Vagina (tissue), 2 donors: ENCODE results near the gene GDF15. TPM values are rescaled to one million over a fixed set of nuclear protein-coding genes. Genes with fewer than 3 reads are reported as not detected.
"Not testable (repeated sequence)": the region's sequence is repeated elsewhere in the genome, so short reads cannot be mapped to it uniquely, and the experiment has no call there.

Experiments
- DNase-seq, 2 donors: peaks; one replicate each; pipeline ENCODE4 v3.0.0-alpha.2; 2017; ENCODE audit errors: extremely low spot score in 2 of 2
- H3K27ac ChIP-seq: fragments of 200-600 bp; sonication (generic); one replicate; pipeline ENCODE4 v1.5.1; 2019
- H3K27me3 ChIP-seq: fragments of 200-600 bp; sonication (generic); one replicate; pipeline ENCODE4 v1.5.1; 2019
- H3K36me3 ChIP-seq, 2 donors: fragments of 200-600 bp; sonication (generic); one replicate each; pipeline ENCODE4 v1.5.1; 2017 to 2019
- H3K4me1 ChIP-seq: fragments of 200-600 bp; sonication (generic); one replicate; pipeline ENCODE4 v1.5.1; 2019
- H3K4me3 ChIP-seq, 2 donors: fragments of 200-600 bp; sonication (generic); 1 replicate in 1 of 2; 2 replicates in 1 of 2; pipeline ENCODE4 v1.5.1; 2016 to 2019
- H3K9me3 ChIP-seq: fragments of 200-600 bp; sonication (generic); one replicate; pipeline ENCODE4 v1.5.1; 2019
- POLR2A ChIP-seq, 2 donors: fragments of 450-650 bp; IDR thresholded peaks; one replicate each; pipeline ENCODE4 v1.6.1; 2017; ENCODE audit warnings: antibody characterized with exemption in 2 of 2, mild to moderate bottlenecking in 2 of 2, moderate library complexity in 2 of 2
- POLR2AphosphoS5 ChIP-seq, 2 donors: sonication (generic); formaldehyde crosslinking; IDR thresholded peaks; one replicate each; pipeline ENCODE4 v1.9.0; 2017; ENCODE audit warnings: antibody characterized with exemption in 2 of 2, mild to moderate bottlenecking in 2 of 2, low read depth in 1 of 2; ENCODE audit not compliant: insufficient read depth in 1 of 2
- intact Hi-C: fragments of 100-400 bp; cut with DNase I; formaldehyde crosslinking; loops from one replicate; pipeline ENCODE4 v1.15.1; 2023
- total RNA-seq: library from RNA; depleted of rRNA; stranded (reverse); fragments of >200 nt; gene quantifications from one replicate; pipeline ENCODE4 v1.2.3, GENCODE V29; 2016
- TF ChIP-seq, protein P1 (sequence below), 3 experiments: fragments of 450-650 bp in 2 of 3; fragments of 200-600 bp in 1 of 3; sonication (generic) in 1 of 3; IDR thresholded peaks; one replicate each; pipeline ENCODE4 v1.5.1; 2017 to 2019; ENCODE audit warnings: antibody characterized with exemption in 3 of 3, mild to moderate bottlenecking in 2 of 3, moderate library complexity in 2 of 3

The GDF15 gene
- total RNA-seq, 1 donor from 2014 or later, result 25.5 TPM

DNA sequence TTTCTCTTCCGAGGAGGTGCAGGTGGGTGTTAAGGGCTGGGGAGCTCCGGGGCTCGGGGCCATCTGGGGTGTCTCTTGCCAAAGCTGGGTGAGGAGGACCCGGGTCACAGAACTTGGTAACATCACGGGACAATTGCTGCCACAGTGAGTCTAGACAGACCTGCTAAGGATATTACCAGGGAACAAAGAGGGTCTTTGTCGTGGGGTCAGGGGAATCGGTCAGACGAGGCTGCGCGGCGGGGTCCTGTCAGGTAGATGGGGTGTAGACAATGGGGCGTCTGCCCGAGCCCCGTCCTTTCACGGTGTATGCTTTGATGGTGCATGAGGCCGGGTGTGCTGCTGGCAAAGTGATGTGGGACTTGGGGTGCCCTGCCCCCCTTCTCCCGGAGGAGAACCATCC, 37.8 kb upstream of the GDF15 start:
- H3K4me1 ChIP-seq, result no peaks in the 10 kb centered on the region
- TF ChIP-seq POLR2A (IDR thresholded peaks at IDR 0.05) (no peak), POLR2AphosphoS5 (IDR thresholded peaks at IDR 0.05; ENCODE audit: insufficient read depth in 1 of 2, low read depth in 1 of 2) (no peak)
- TF ChIP-seq, protein P1, sequence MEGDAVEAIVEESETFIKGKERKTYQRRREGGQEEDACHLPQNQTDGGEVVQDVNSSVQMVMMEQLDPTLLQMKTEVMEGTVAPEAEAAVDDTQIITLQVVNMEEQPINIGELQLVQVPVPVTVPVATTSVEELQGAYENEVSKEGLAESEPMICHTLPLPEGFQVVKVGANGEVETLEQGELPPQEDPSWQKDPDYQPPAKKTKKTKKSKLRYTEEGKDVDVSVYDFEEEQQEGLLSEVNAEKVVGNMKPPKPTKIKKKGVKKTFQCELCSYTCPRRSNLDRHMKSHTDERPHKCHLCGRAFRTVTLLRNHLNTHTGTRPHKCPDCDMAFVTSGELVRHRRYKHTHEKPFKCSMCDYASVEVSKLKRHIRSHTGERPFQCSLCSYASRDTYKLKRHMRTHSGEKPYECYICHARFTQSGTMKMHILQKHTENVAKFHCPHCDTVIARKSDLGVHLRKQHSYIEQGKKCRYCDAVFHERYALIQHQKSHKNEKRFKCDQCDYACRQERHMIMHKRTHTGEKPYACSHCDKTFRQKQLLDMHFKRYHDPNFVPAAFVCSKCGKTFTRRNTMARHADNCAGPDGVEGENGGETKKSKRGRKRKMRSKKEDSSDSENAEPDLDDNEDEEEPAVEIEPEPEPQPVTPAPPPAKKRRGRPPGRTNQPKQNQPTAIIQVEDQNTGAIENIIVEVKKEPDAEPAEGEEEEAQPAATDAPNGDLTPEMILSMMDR (IDR thresholded peaks at IDR 0.05), result no peak
- no peak for DNase-seq
- no peak overlapping the region for H3K27ac ChIP-seq
- H3K27me3 ChIP-seq, result no peaks in the 10 kb centered on the region
- H3K36me3 ChIP-seq, result no peaks in the 10 kb centered on the region
- no peak overlapping the region for H3K4me3 ChIP-seq
- intact Hi-C loops, result loop anchor here (5.0 kb wide), 1 partner anchor 64 kb away; no protein-coding TSS in a partner anchor
- H3K9me3 ChIP-seq, result no peaks in the 10 kb centered on the region

- intact Hi-C loops, result loop anchor here (5.0 kb wide), 1 partner anchor 63 kb away; no protein-coding TSS in a partner anchor
- not testable (repeated sequence) for H3K4me3 ChIP-seq, H3K27me3 ChIP-seq, H3K4me1 ChIP-seq, H3K9me3 ChIP-seq, DNase-seq, H3K27ac ChIP-seq, H3K36me3 ChIP-seq
Observed at GRCh38 chr19:18348818-18349339, 37.1 kb upstream of the GDF15 start.

- Histone ChIP-seq H3K27me3 (no peaks in the 10 kb centered on the region), H3K4me3 (no peak overlapping the region), H3K36me3 (no peaks in the 10 kb centered on the region), H3K27ac (no peak overlapping the region), H3K4me1 (no peaks in the 10 kb centered on the region), H3K9me3 (no peaks in the 10 kb centered on the region)
- DNase-seq, result no peak
- TF ChIP-seq, protein P1 (IDR thresholded peaks at IDR 0.05), result peak; percentile 66 to 78 (median 67)
- no peak for TF ChIP-seq POLR2A (IDR thresholded peaks at IDR 0.05)
- intact Hi-C loops, result loop anchor here (5.0 kb wide), 1 partner anchor 63 kb away; no protein-coding TSS in a partner anchor
Observed at GRCh38 chr19:18349524-18350128, 36.3 kb upstream of the GDF15 start.

GRCh38 chr19:18350490-18350889, 35.5 kb upstream of the GDF15 start:
- H3K27me3 ChIP-seq, result no peaks in the 10 kb centered on the region
- DNase-seq, result no peak
- H3K36me3 ChIP-seq, result peaks cover 0 to 2% of the 10 kb centered on the region in 2 donors
- no peak overlapping the region for H3K4me3 ChIP-seq
- intact Hi-C loops, result no loop called here
- TF ChIP-seq, protein P1 (IDR thresholded peaks at IDR 0.05), result no peak
- no peak for TF ChIP-seq POLR2A (IDR thresholded peaks at IDR 0.05)
- TF ChIP-seq POLR2AphosphoS5 (IDR thresholded peaks at IDR 0.05; ENCODE audit: insufficient read depth in 1 of 2, low read depth in 1 of 2), result no peak
- no peaks in the 10 kb centered on the region for H3K9me3 ChIP-seq
- no peak overlapping the region for H3K27ac ChIP-seq
- no peaks in the 10 kb centered on the region for H3K4me1 ChIP-seq

DNA sequence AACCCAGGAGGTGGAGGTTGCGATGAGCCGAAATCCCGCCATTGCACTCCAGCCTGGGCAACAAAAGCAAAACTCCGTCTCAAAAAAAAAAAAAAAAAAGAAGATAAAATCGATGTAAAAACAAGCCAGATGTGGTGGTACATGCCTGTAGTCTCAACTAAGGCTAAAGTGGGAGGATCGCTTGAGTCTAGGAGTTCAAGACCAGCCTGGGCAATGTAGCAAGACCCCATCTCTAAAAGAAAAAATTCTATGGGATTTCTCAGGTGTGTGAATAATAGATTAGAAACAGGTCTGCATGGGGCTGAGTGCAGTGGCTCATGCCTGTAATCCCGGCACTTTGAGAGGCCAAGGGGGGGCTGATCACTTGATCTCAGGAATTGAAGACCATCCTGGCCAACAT, 34.4 kb upstream of the GDF15 start:
- intact Hi-C loops, result no loop called here
- Histone ChIP-seq H3K36me3 (peaks cover 0 to 13% of the 10 kb centered on the region in 2 donors), H3K27me3 (no peaks in the 10 kb centered on the region)

More for the DNA sequence above, 34.4 kb upstream of the GDF15 start:
- no peaks in the 10 kb centered on the region for H3K9me3 ChIP-seq
- no peak overlapping the region for H3K27ac ChIP-seq
- TF ChIP-seq, protein P1 (IDR thresholded peaks at IDR 0.05), result no peak
- no peak for TF ChIP-seq POLR2A (IDR thresholded peaks at IDR 0.05)
- TF ChIP-seq POLR2AphosphoS5 (IDR thresholded peaks at IDR 0.05; ENCODE audit: insufficient read depth in 1 of 2, low read depth in 1 of 2), result no peak
- no peaks in the 10 kb centered on the region for H3K4me1 ChIP-seq
- no peak for DNase-seq
- H3K4me3 ChIP-seq, result no peak overlapping the region
